Mesothelial cell of epicardium (in vitro differentiated cells): ENCODE results near the gene FGF11. TPM values are rescaled to one million over a fixed set of nuclear protein-coding genes. Genes with fewer than 3 reads are reported as not detected.

Experiments
- DNase-seq, 2 experiments: peaks; one replicate each; pipeline ENCODE4 v3.0.0; 2021; ENCODE audit warnings: low spot score in 2 of 2; ENCODE audit not compliant: unreplicated experiment in 2 of 2
- H3K27ac Mint-ChIP-seq: 2 replicates; pipeline ENCODE4 v1.8.0; 2021; ENCODE audit warnings: mixed read lengths
- H3K27me3 Mint-ChIP-seq: 2 replicates; pipeline ENCODE4 v1.8.0; 2021; ENCODE audit warnings: low read depth, mixed read lengths
- H3K36me3 Mint-ChIP-seq: 2 replicates; pipeline ENCODE4 v1.8.0; 2021; ENCODE audit warnings: mixed read lengths
- H3K4me1 Mint-ChIP-seq: 2 replicates; pipeline ENCODE4 v1.8.0; 2021; ENCODE audit warnings: mixed read lengths
- H3K4me3 Mint-ChIP-seq: 2 replicates; pipeline ENCODE4 v1.8.0; 2021; ENCODE audit warnings: mild to moderate bottlenecking, moderate library complexity, mixed read lengths
- H3K9me3 Mint-ChIP-seq: 2 replicates; pipeline ENCODE4 v1.8.0; 2021; ENCODE audit warnings: mixed read lengths
- CTCF ChIP-seq: fragments of 200-600 bp; sonication (generic); IDR thresholded peaks from one replicate; pipeline ENCODE4 v1.5.0; 2021; ENCODE audit warnings: antibody characterized with exemption; ENCODE audit not compliant: unreplicated experiment
- total RNA-seq: library from RNA; stranded (reverse); gene quantifications from 3 replicates; pipeline ENCODE4 v1.2.1, GENCODE V29; 2021

FGF11 gene
- total RNA-seq, 1 donor from 2014 or later = 26.8 TPM

DNA sequence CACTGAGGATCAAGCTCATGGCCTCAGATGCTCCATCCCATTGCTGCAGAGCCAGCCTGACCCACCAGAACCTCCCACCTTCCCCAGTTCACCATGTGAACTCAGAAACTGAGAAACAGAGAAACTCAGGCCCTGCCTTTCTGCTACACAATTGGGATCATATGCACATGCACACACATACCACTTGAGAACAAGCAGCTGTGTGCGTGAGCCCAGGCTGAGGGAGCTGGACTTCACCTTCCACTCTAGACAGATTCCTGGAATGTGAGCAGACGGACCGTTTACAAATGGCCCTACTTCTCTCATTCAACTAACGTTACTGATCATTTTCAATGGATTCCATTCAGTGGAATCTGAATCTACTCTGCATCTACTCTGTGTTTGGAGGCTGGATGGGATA, 15.6 kb upstream of the FGF11 start:
- Mint-ChIP-seq H3K4me3 (no peak overlapping the region), H3K4me1 (no peaks in the 10 kb centered on the region), H3K27me3 (no peaks in the 10 kb centered on the region), H3K36me3 (no peaks in the 10 kb centered on the region), H3K9me3 (no peaks in the 10 kb centered on the region), H3K27ac (no peak overlapping the region)
- DNase-seq = no peak
- no peak for TF ChIP-seq CTCF

GRCh38 chr17:7425316-7425715, 14.0 kb upstream of the FGF11 start, which contains the start of gene SPEM2:
SPEM2 (plus strand) TSS chr17:7425616; CDS start chr17:7425689, 73 bp downstream.
- H3K4me1 Mint-ChIP-seq = no peaks in the 10 kb centered on the region
- H3K36me3 Mint-ChIP-seq = no peaks in the 10 kb centered on the region
- H3K27ac Mint-ChIP-seq = no peak within 1 kb of the TSS
- H3K9me3 Mint-ChIP-seq = no peaks in the 10 kb centered on the region
- TF ChIP-seq CTCF = no peak
- H3K27me3 Mint-ChIP-seq = no peaks in the 10 kb centered on the region
- H3K4me3 Mint-ChIP-seq = no peak within 1 kb of the TSS
- no peak for DNase-seq

GRCh38 chr17:7425756-7426155, 13.6 kb upstream of the FGF11 start:
- Mint-ChIP-seq H3K9me3 (no peaks in the 10 kb centered on the region), H3K4me1 (no peaks in the 10 kb centered on the region), H3K4me3 (no peak overlapping the region), H3K27me3 (no peaks in the 10 kb centered on the region), H3K27ac (no peak overlapping the region), H3K36me3 (no peaks in the 10 kb centered on the region)
- TF ChIP-seq CTCF = no peak
- no peak for DNase-seq

GRCh38 chr17:7426203-7426863, 13.0 kb upstream of the FGF11 start:
- Mint-ChIP-seq H3K27me3 (no peaks in the 10 kb centered on the region), H3K9me3 (no peaks in the 10 kb centered on the region), H3K4me1 (no peaks in the 10 kb centered on the region), H3K4me3 (no peak overlapping the region), H3K27ac (no peak overlapping the region), H3K36me3 (no peaks in the 10 kb centered on the region)
- DNase-seq = no peak
- TF ChIP-seq CTCF = no peak

- no peak for TF ChIP-seq CTCF
- DNase-seq = no peak
- no peaks in the 10 kb centered on the region for H3K9me3 Mint-ChIP-seq
- no peaks in the 10 kb centered on the region for H3K4me1 Mint-ChIP-seq
- no peaks in the 10 kb centered on the region for H3K36me3 Mint-ChIP-seq
- H3K27ac Mint-ChIP-seq = no peak overlapping the region
- H3K4me3 Mint-ChIP-seq = no peak overlapping the region
- no peaks in the 10 kb centered on the region for H3K27me3 Mint-ChIP-seq
These were observed 12.3 kb upstream of the FGF11 start for GRCh38 chr17:7426896-7427489.
